B cell (primary cell): ENCODE measurements around the gene OVOL3. TPM values are rescaled to one million over a fixed set of nuclear protein-coding genes. Genes with fewer than 3 reads are reported as not detected.

Experiments used
- ATAC-seq: fragments of 200-7000 bp; cut with Tn5 transposase; one replicate; pipeline ENCODE4 v1.10.0; 2021; ENCODE audit warnings: low read depth, mild to moderate bottlenecking, moderate number of reproducible peaks, moderate library complexity
- CTCF ChIA-PET: fragments of 350-600 bp; sonication (Branson Sonifier 250); formaldehyde crosslinking; loops from one replicate; lab custom pipeline; 2021; ENCODE audit warnings: antibody characterized with exemption, inconsistent platforms; lab: Charles Lee
- POLR2A ChIA-PET: fragments of 350-600 bp; sonication (Branson Sonifier 250); formaldehyde crosslinking; loops from one replicate; lab custom pipeline; 2021; ENCODE audit warnings: antibody characterized with exemption; lab: Charles Lee
- DNase-seq: peaks from one replicate; pipeline ENCODE4 v3.0.0; 2013
- H2AFZ ChIP-seq: 2 replicates; pipeline ENCODE4 v1.6.1; 2012; ENCODE audit warnings: mild to moderate bottlenecking, low read depth, low read length; ENCODE audit not compliant: insufficient read depth, poor library complexity, severe bottlenecking
- H3K27ac ChIP-seq, 2 donors: 1 replicate in 1 of 2; 2 replicates in 1 of 2; pipeline ENCODE4 v1.5.1; 2012 to 2013; ENCODE audit warnings: low read length in 2 of 2, mild to moderate bottlenecking in 2 of 2, moderate library complexity in 1 of 2
- H3K27me3 ChIP-seq, 4 experiments: fragments of 200-600 bp in 1 of 4; sonication (generic) in 1 of 4; replicated peaks in 1 of 4; 1 replicate in 2 of 4; 2 replicates in 2 of 4; pipeline versions ENCODE4 v1.6.1 to v1.7.0; 2013 to 2016; ENCODE audit warnings: low read length in 3 of 4, mild to moderate bottlenecking in 2 of 4, mixed read lengths in 1 of 4, moderate library complexity in 1 of 4; ENCODE audit not compliant: insufficient read depth in 4 of 4, control insufficient read depth in 3 of 4; ENCODE audit errors: control extremely low read depth in 1 of 4
- H3K36me3 ChIP-seq, 2 experiments: replicated peaks in 1 of 2; 1 replicate in 1 of 2; 2 replicates in 1 of 2; pipeline versions ENCODE4 v1.6.1 to v1.7.1; 2013; ENCODE audit warnings: low read length in 1 of 2; ENCODE audit not compliant: insufficient read depth in 2 of 2, control insufficient read depth in 1 of 2; ENCODE audit errors: control extremely low read depth in 1 of 2, extremely low read depth in 1 of 2
- H3K4me1 ChIP-seq, 2 donors: fragments of 200-600 bp in 1 of 2; sonication (generic) in 1 of 2; 1 replicate in 1 of 2; 2 replicates in 1 of 2; pipeline versions ENCODE4 v1.5.1 to v1.6.1; 2013 to 2017; ENCODE audit warnings: low read length in 2 of 2; ENCODE audit not compliant: control insufficient read depth in 2 of 2, insufficient read depth in 2 of 2
- H3K4me2 ChIP-seq: replicated peaks from 2 replicates; pipeline ENCODE3; 2012; ENCODE audit warnings: mild to moderate bottlenecking, low read depth, low read length; ENCODE audit not compliant: poor library complexity, severe bottlenecking
- H3K4me3 ChIP-seq, 5 experiments: fragments of 200-600 bp in 1 of 5; sonication (generic) in 1 of 5; 1 replicate in 3 of 5; 2 replicates in 2 of 5; pipeline versions ENCODE4 v1.5.1 to v1.7.0; 2011 to 2016; ENCODE audit warnings: low read length in 4 of 5, mild to moderate bottlenecking in 4 of 5, low read depth in 2 of 5, control low read depth in 1 of 5, moderate library complexity in 1 of 5; ENCODE audit not compliant: insufficient read depth in 1 of 5; ENCODE audit errors: control extremely low read depth in 1 of 5, extremely low read depth in 1 of 5
- H3K79me2 ChIP-seq: fragments of 200-600 bp; sonication (generic); one replicate; pipeline ENCODE4 v1.6.0; 2016; ENCODE audit warnings: low read length; ENCODE audit not compliant: control insufficient read depth, insufficient read depth
- H3K9ac ChIP-seq: fragments of 200-600 bp; sonication (generic); 2 replicates; pipeline ENCODE4 v1.6.1; 2017; ENCODE audit warnings: mild to moderate bottlenecking, low read length, moderate library complexity
- H3K9me3 ChIP-seq, 3 donors: one replicate each; pipeline versions ENCODE4 v1.6.1 to v1.7.1; 2013; ENCODE audit warnings: low read length in 2 of 3; ENCODE audit not compliant: control insufficient read depth in 2 of 3, insufficient read depth in 1 of 3; ENCODE audit errors: control extremely low read depth in 1 of 3
- H4K20me1 ChIP-seq: 2 replicates; pipeline ENCODE4 v1.6.0; 2012; ENCODE audit warnings: mild to moderate bottlenecking, low read length; ENCODE audit not compliant: insufficient read depth, control insufficient read depth, poor library complexity, severe bottlenecking
- H3K27ac Mint-ChIP-seq: one replicate; pipeline ENCODE4 v1.8.0; 2021; ENCODE audit warnings: mixed read lengths
- H3K27me3 Mint-ChIP-seq: one replicate; pipeline ENCODE4 v1.8.0; 2021; ENCODE audit warnings: mixed read lengths
- H3K4me1 Mint-ChIP-seq: one replicate; pipeline ENCODE4 v1.8.0; 2021; ENCODE audit warnings: mixed read lengths
- H3K4me3 Mint-ChIP-seq: one replicate; pipeline ENCODE4 v1.8.0; 2021; ENCODE audit warnings: mixed read lengths
- H3K9me3 Mint-ChIP-seq: one replicate; pipeline ENCODE4 v1.8.0; 2022; ENCODE audit warnings: mixed read lengths; ENCODE audit not compliant: insufficient read depth
- CTCF ChIP-seq: fragments of 200-600 bp; IDR thresholded peaks from one replicate; pipeline ENCODE4 v1.8.0; 2022; ENCODE audit warnings: antibody characterized with exemption, mild to moderate bottlenecking
- EZH2 ChIP-seq: IDR thresholded peaks from 2 replicates; pipeline ENCODE4 v1.6.1; 2012; ENCODE audit warnings: borderline replicate concordance, low read depth, mild to moderate bottlenecking, moderate library complexity, low read length; ENCODE audit not compliant: insufficient read depth, poor library complexity, severe bottlenecking
- WGBS: methylation state at CpG from one replicate; pipeline ENCODE4 v1.1.5; 2013; ENCODE audit warnings: missing lambda C conversion rate; ENCODE audit not compliant: insufficient coverage; 5-methylcytosine and 5-hydroxymethylcytosine counted together
- intact Hi-C: fragments of 100-400 bp; cut with micrococcal nuclease; formaldehyde crosslinking; loops from one replicate; pipeline ENCODE4 v1.10.0; 2022
- polyA plus RNA-seq: library from polyadenylated mRNA; depleted of rRNA; stranded (reverse); fragments of >200 nt; gene quantifications from 2 replicates; pipeline ENCODE4 v1.2.3, GENCODE V29; 2012
- total RNA-seq, 2 donors: library from RNA; stranded (reverse); fragments of 120-200 nt in 1 of 2; gene quantifications; 1 replicate in 1 of 2; 2 replicates in 1 of 2; pipeline versions ENCODE4 v1.2.3 to v1.2.4, GENCODE V29; 2013 to 2022

The OVOL3 gene
- total and polyA plus RNA-seq, 2 donors (not counting 1 experiment from before 2014, with no cell fraction given), result not detected

- Histone ChIP-seq H2AFZ (peak within 1 kb of the TSS; percentile 92), H3K9ac (peak within 1 kb of the TSS; percentile 86), H3K36me3 (peaks cover 0 to 13% of the 10 kb centered on the region in 2 experiments), H3K4me2 (peak within 1 kb of the TSS; percentile 96), H3K4me3 (peak within 1 kb of the TSS; percentile 76 to 99 (median 89)), H3K79me2 (peaks cover 20% of the 10 kb centered on the region), H3K9me3 (peaks cover 0 to 5% (median 0%) of the 10 kb centered on the region in 3 donors), H3K4me1 (peaks cover 4 to 14% of the 10 kb centered on the region in 2 donors), H4K20me1 (peaks cover 19% of the 10 kb centered on the region), H3K27me3 (no peaks in the 10 kb centered on the region), H3K27ac (peak within 1 kb of the TSS; percentile 81 to 85)
- Mint-ChIP-seq H3K4me1 (peaks cover 15% of the 10 kb centered on the region), H3K27me3 (no peaks in the 10 kb centered on the region), H3K27ac (peak within 1 kb of the TSS; percentile 94), H3K9me3 (no peaks in the 10 kb centered on the region), H3K4me3 (peak within 1 kb of the TSS; percentile 96)
- intact Hi-C loops, result loop anchor here (1.0 kb wide), 3 partner anchors 11 to 144 kb away; partner anchors contain the start of genes SDHAF1 and ZNF565
- WGBS, result under 1% methylated on average over 75 of the region's 75 CpGs
- TF ChIP-seq EZH2 (no peak), CTCF (peak; percentile 37)
- DNase-seq (peak; percentile 95), ATAC-seq (peak; percentile 76)
- CTCF ChIA-PET, result interaction anchor here (1.0 to 5.6 kb wide), 3 partner anchors 11 to 30 kb away, joined by 3 to 49 read pairs (median 7); no protein-coding TSS in a partner anchor
- POLR2A ChIA-PET, result interaction anchor here (0.6 to 3.9 kb wide), 4 partner anchors 11 to 872 kb away, joined by 3 to 33 read pairs (median 6); partner anchors contain the start of genes POLR2I, TBCB and THAP8
Observed at GRCh38 chr19:36139473-36140303, 28.7 kb downstream of the OVOL3 start, which contains the start of gene CAPNS1. Gene CAPNS1, plus strand, starts transcription at chr19:36140066. Its CDS starts 946 bp downstream, at chr19:36141012.
